HL-60 (cell line): ENCODE results near the gene PRADC1.

Experiments used
- DNase-seq, 2 experiments: peaks; one replicate each; pipeline ENCODE4 v3.0.0-alpha.2; 2010 to 2020; ENCODE audit warnings: low read depth in 1 of 2, low spot score in 1 of 2
- H3K27ac ChIP-seq: fragments of 250-450 bp; sonication (Bioruptor Pico); replicated peaks from 2 replicates; pipeline ENCODE4 v1.5.1; 2020; ENCODE audit warnings: mild to moderate bottlenecking, moderate library complexity
- H3K27me3 ChIP-seq: fragments of 250-450 bp; sonication (Bioruptor Pico); 2 replicates; pipeline ENCODE4 v1.5.1; 2021; ENCODE audit warnings: mild to moderate bottlenecking, moderate library complexity; ENCODE audit not compliant: insufficient read depth, poor library complexity, severe bottlenecking
- H3K4me3 ChIP-seq: replicated peaks from 2 replicates; pipeline ENCODE4 v1.5.1; 2011; ENCODE audit warnings: mild to moderate bottlenecking, control low read depth, low read length; ENCODE audit not compliant: insufficient read depth
- GABPA ChIP-seq: IDR thresholded peaks from 2 replicates; pipeline ENCODE4 v1.6.1; 2012; ENCODE audit warnings: low read depth
- POLR2AphosphoS5 ChIP-seq: IDR thresholded peaks from 2 replicates; pipeline ENCODE4 v1.6.1; 2012; ENCODE audit warnings: low read depth
- SPI1 ChIP-seq: IDR thresholded peaks from 2 replicates; pipeline ENCODE4 v1.6.1; 2012; ENCODE audit warnings: low read depth, mild to moderate bottlenecking, borderline replicate concordance
- TF ChIP-seq, protein P1 (sequence below): IDR thresholded peaks from one replicate; pipeline ENCODE4 v1.5.1; 2011; ENCODE audit warnings: low read length, control low read depth, inconsistent platforms; ENCODE audit not compliant: insufficient read depth
- TF ChIP-seq, protein P2 (sequence below): IDR thresholded peaks from 2 replicates; pipeline ENCODE4 v1.6.1; 2012; ENCODE audit warnings: low read depth; ENCODE audit not compliant: insufficient replicate concordance

The PRADC1 gene

DNA sequence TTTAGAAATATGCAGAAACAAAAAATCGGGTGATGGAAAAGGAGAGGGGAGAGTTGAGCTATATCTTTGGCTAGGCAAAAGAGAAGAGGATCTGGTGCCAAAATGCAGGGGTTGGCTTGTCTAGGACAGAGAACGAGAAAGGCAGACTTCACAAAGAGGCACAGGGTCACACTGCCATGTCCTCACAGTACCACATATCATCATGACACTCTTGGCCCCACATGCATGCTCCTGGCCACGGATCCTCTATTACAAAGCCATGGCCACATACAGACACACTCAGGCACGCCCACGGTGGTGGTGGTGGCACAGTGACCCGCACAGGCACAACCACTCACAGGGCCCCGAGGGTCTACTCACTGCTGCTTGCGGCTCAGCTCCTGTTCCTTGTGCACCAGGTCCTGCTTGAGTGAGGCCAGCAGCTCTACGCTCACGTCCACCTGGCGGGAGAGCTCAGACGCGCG is 35.4 kb upstream of the PRADC1 start:
- Histone ChIP-seq H3K27me3 (no peaks in the 10 kb centered on the region), H3K27ac (no peak overlapping the region), H3K4me3 (no peak overlapping the region)
- TF ChIP-seq, protein P1, sequence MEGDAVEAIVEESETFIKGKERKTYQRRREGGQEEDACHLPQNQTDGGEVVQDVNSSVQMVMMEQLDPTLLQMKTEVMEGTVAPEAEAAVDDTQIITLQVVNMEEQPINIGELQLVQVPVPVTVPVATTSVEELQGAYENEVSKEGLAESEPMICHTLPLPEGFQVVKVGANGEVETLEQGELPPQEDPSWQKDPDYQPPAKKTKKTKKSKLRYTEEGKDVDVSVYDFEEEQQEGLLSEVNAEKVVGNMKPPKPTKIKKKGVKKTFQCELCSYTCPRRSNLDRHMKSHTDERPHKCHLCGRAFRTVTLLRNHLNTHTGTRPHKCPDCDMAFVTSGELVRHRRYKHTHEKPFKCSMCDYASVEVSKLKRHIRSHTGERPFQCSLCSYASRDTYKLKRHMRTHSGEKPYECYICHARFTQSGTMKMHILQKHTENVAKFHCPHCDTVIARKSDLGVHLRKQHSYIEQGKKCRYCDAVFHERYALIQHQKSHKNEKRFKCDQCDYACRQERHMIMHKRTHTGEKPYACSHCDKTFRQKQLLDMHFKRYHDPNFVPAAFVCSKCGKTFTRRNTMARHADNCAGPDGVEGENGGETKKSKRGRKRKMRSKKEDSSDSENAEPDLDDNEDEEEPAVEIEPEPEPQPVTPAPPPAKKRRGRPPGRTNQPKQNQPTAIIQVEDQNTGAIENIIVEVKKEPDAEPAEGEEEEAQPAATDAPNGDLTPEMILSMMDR: no peak
- TF ChIP-seq POLR2AphosphoS5: no peak
- TF ChIP-seq SPI1: no peak
- no peak for TF ChIP-seq GABPA
- TF ChIP-seq, protein P2, sequence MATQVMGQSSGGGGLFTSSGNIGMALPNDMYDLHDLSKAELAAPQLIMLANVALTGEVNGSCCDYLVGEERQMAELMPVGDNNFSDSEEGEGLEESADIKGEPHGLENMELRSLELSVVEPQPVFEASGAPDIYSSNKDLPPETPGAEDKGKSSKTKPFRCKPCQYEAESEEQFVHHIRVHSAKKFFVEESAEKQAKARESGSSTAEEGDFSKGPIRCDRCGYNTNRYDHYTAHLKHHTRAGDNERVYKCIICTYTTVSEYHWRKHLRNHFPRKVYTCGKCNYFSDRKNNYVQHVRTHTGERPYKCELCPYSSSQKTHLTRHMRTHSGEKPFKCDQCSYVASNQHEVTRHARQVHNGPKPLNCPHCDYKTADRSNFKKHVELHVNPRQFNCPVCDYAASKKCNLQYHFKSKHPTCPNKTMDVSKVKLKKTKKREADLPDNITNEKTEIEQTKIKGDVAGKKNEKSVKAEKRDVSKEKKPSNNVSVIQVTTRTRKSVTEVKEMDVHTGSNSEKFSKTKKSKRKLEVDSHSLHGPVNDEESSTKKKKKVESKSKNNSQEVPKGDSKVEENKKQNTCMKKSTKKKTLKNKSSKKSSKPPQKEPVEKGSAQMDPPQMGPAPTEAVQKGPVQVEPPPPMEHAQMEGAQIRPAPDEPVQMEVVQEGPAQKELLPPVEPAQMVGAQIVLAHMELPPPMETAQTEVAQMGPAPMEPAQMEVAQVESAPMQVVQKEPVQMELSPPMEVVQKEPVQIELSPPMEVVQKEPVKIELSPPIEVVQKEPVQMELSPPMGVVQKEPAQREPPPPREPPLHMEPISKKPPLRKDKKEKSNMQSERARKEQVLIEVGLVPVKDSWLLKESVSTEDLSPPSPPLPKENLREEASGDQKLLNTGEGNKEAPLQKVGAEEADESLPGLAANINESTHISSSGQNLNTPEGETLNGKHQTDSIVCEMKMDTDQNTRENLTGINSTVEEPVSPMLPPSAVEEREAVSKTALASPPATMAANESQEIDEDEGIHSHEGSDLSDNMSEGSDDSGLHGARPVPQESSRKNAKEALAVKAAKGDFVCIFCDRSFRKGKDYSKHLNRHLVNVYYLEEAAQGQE: no peak
- no peak for DNase-seq

DNA sequence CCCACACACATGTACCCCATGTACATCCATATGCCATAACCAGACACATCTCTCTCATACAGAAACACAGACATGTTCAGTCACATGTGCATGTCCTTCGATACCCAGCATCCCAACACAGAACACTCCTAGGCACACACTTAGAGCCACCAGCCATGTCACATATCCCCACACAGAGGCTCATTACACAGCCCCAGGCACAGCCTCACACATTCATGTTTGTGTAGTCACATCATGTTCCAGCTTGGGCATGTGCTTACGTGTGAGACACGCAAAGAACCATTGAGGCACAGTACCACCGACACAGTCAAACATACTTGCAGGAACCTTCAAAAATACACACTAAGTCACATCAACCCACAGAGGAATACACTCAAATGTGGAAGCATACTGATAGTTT is 34.0 kb upstream of the PRADC1 start:
- TF ChIP-seq, protein P2: no peak
- TF ChIP-seq SPI1 (no peak), POLR2AphosphoS5 (no peak), GABPA (no peak)
- TF ChIP-seq, protein P1: no peak

DNA sequence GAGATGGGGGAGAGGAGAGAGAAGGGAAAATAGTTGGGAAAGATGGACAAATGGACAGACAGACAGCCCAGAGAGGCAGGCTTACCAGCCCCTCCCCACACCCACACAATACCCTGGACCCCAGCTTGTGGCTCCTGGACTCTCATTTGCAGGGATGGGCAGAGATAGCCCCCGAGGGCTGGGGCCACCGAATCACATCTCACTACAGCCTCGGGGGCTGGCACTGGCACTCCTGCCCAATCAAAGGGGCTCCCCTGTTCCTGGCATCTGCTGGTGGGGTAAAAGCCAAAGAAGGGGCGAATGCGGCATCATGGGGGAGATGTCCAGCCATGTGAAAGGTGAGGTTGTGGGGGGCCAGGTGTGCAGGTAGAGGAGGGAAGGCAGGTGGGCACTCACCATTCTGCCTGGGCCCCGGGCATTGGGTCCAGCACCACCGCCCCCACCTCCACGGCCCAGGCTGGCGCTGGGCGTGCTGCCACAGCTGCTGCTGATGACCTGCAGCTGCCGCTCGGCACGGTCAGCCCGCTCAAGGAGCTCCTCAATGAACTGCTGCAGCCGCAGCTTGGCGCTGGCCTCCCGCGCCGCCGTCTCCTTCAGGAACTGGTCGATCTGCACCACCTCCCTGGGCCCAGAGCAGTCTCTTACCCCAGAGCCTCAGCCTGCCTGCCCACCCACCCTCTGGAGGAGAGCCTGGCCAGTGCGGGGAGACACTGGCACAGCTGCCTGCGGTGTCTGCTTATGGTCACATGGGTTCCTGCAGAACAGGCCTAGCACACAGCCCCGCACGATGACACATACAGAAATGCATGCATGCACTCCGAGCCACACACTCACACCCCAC is 33.2 kb upstream of the PRADC1 start:
- no peak for DNase-seq
- Histone ChIP-seq H3K4me3 (no peak overlapping the region), H3K27ac (no peak overlapping the region), H3K27me3 (no peaks in the 10 kb centered on the region)
- TF ChIP-seq GABPA (no peak), SPI1 (no peak), POLR2AphosphoS5 (no peak)
- TF ChIP-seq, protein P1: no peak
- TF ChIP-seq, protein P2: no peak

More for the DNA sequence above, 34.0 kb upstream of the PRADC1 start:
- no peak overlapping the region for H3K4me3 ChIP-seq
- H3K27ac ChIP-seq: no peak overlapping the region
- no peaks in the 10 kb centered on the region for H3K27me3 ChIP-seq
- no peak for DNase-seq
